Mucosa of stomach (tissue), 1 donor: ENCODE results near the gene RERG.

Source experiments
- H3K27me3 ChIP-seq: one replicate; pipeline ENCODE4 v1.7.0; 2013; ENCODE audit warnings: mild to moderate bottlenecking, low read length; ENCODE audit not compliant: control insufficient read depth, insufficient read depth
- H3K36me3 ChIP-seq: one replicate; pipeline ENCODE4 v1.7.0; 2013; ENCODE audit warnings: low read length; ENCODE audit not compliant: control insufficient read depth, insufficient read depth
- H3K4me1 ChIP-seq: one replicate; pipeline ENCODE4 v1.7.0; 2013; ENCODE audit warnings: mild to moderate bottlenecking, low read length; ENCODE audit not compliant: control insufficient read depth, insufficient read depth
- H3K4me3 ChIP-seq: one replicate; pipeline ENCODE4 v1.7.0; 2013; ENCODE audit warnings: low read length
- H3K9ac ChIP-seq: one replicate; pipeline ENCODE4 v1.7.0; 2013; ENCODE audit warnings: mild to moderate bottlenecking, low read length, moderate library complexity
- H3K9me3 ChIP-seq: one replicate; pipeline ENCODE4 v1.7.0; 2013; ENCODE audit warnings: mild to moderate bottlenecking, low read length, moderate library complexity; ENCODE audit not compliant: control insufficient read depth
- donor health status: Pancreatic carcinoma.

Gene RERG

DNA sequence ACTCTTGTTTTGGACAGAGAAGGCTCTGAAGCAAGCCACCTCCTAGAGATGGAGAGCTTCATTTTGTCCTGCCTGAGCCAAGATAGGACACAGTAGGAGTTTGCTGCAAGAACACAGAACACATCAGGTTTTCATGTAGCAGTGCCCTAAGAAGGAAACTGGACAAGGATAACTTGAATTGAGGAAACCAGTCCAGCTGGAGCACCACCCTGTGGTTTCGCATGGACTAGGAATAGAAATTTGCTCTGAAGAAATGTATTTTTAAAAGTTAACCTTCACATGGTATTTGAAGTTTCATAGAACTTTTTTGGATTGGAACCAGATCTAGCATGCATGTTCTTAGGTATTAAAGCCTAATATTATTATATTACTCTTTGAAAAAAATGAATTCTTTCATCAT lies 68.8 kb downstream of the RERG start:
- H3K9me3 ChIP-seq = no peaks in the 10 kb centered on the region
- no peaks in the 10 kb centered on the region for H3K27me3 ChIP-seq
- no peak overlapping the region for H3K9ac ChIP-seq
- no peaks in the 10 kb centered on the region for H3K36me3 ChIP-seq
- peaks cover 24% of the 10 kb centered on the region for H3K4me1 ChIP-seq
- no peak overlapping the region for H3K4me3 ChIP-seq

GRCh38 chr12:15151161-15152091 lies 69.8 kb downstream of the RERG start:
- Histone ChIP-seq H3K36me3 (no peaks in the 10 kb centered on the region), H3K9me3 (no peaks in the 10 kb centered on the region), H3K9ac (no peak overlapping the region), H3K27me3 (no peaks in the 10 kb centered on the region), H3K4me1 (peaks cover 27% of the 10 kb centered on the region), H3K4me3 (no peak overlapping the region)

- Histone ChIP-seq H3K36me3 (no peaks in the 10 kb centered on the region), H3K9me3 (no peaks in the 10 kb centered on the region), H3K9ac (no peak overlapping the region), H3K4me1 (peaks cover 4% of the 10 kb centered on the region), H3K4me3 (no peak overlapping the region), H3K27me3 (no peaks in the 10 kb centered on the region)
These were observed 74.6 kb downstream of the RERG start for GRCh38 chr12:15146585-15146984.

DNA sequence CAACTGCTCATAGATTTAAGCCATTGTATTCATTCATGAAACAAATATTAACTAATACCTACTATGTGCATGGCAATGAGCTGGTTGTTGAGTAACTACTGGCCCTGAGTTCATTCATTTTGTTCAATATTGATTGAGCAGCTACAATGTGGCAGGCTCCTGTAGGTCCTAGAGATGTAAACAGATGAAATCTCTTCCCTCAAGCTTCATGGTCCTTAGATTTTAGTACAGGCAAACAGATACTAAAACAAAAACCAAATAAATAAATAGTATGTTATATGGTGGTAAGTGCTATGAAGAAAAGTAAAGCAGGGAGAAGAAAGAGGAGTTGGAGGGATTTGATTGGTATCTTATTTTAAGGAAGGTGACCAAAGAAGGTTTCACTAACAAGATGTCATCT lies 77.8 kb downstream of the RERG start:
- no peaks in the 10 kb centered on the region for H3K9me3 ChIP-seq
- peaks cover 4% of the 10 kb centered on the region for H3K4me1 ChIP-seq
- no peak overlapping the region for H3K4me3 ChIP-seq

DNA sequence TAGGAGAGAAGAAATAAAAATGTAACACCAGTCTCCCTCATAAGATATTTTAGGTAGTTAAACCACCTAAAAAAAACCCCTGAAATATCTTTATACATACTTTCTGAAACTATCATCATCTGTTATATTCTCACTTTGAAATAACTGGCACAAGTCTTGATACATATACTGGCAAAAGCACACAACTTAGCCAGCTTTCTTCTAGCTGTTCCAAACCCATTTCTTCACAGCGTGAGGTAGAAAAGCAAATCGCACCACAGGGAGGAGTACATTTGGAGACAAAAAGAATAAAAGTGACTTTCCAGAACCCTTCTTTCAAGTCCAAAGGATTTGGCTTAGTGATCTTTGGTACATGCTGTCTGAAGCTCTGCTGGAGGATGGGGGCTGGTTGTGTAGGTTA lies 78.5 kb downstream of the RERG start:
- Histone ChIP-seq H3K4me3 (no peak overlapping the region), H3K27me3 (no peaks in the 10 kb centered on the region), H3K36me3 (no peaks in the 10 kb centered on the region), H3K9me3 (no peaks in the 10 kb centered on the region), H3K9ac (no peak overlapping the region), H3K4me1 (peaks cover 4% of the 10 kb centered on the region)

More for the DNA sequence above, 77.8 kb downstream of the RERG start:
- Histone ChIP-seq H3K27me3 (no peaks in the 10 kb centered on the region), H3K9ac (no peak overlapping the region), H3K36me3 (no peaks in the 10 kb centered on the region)

DNA sequence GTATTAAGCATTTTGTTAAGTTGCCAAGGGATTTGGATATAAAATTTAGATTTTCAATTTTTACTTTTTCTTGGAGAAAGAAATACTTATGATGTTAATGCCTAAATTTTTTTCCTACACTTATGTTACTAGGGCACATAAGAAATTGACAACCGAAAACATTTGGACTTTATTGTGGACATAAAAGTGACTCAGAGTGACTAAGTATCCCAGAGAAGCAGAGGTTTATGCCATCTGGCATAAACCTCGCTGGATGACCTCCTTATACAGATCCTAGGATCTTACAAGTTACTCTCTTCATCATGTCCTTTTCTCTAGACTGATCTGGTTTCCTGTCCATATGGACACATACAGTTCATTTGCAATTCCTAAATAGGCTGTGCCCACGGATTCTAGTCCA lies 89.8 kb downstream of the RERG start:
- no peak overlapping the region for H3K4me3 ChIP-seq
- H3K9me3 ChIP-seq = no peaks in the 10 kb centered on the region
- H3K4me1 ChIP-seq = no peaks in the 10 kb centered on the region
- no peak overlapping the region for H3K9ac ChIP-seq
- H3K27me3 ChIP-seq = no peaks in the 10 kb centered on the region
- no peaks in the 10 kb centered on the region for H3K36me3 ChIP-seq

DNA sequence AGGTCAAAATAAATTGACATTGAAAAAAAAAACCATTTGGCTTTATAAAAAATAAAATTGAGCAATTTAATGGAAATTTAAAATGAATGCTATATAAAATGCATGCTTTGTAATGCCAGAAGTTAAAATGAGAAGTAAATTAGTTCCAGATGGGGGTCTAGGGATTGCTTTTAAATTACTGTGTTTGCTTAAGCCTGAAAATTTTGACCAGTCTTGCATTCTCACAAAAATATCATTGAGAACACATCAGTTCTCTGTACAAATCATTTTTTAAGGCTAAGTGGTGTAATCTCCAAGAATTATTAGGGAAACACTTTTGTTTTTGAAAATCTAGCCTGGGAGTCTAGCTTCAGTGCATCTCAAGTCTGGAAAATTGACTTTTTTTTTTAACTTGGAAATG lies 90.7 kb downstream of the RERG start:
- no peaks in the 10 kb centered on the region for H3K36me3 ChIP-seq
- no peak overlapping the region for H3K4me3 ChIP-seq
- no peaks in the 10 kb centered on the region for H3K9me3 ChIP-seq
- H3K27me3 ChIP-seq = no peaks in the 10 kb centered on the region
- no peak overlapping the region for H3K9ac ChIP-seq
- H3K4me1 ChIP-seq = no peaks in the 10 kb centered on the region

GRCh38 chr12:15123401-15123800 lies 97.8 kb downstream of the RERG start:
- Histone ChIP-seq H3K27me3 (no peaks in the 10 kb centered on the region), H3K4me1 (no peaks in the 10 kb centered on the region), H3K4me3 (no peak overlapping the region), H3K36me3 (no peaks in the 10 kb centered on the region), H3K9me3 (no peaks in the 10 kb centered on the region), H3K9ac (no peak overlapping the region)

GRCh38 chr12:15122344-15122743 lies 98.9 kb downstream of the RERG start:
- no peaks in the 10 kb centered on the region for H3K36me3 ChIP-seq
- no peak overlapping the region for H3K4me3 ChIP-seq

DNA sequence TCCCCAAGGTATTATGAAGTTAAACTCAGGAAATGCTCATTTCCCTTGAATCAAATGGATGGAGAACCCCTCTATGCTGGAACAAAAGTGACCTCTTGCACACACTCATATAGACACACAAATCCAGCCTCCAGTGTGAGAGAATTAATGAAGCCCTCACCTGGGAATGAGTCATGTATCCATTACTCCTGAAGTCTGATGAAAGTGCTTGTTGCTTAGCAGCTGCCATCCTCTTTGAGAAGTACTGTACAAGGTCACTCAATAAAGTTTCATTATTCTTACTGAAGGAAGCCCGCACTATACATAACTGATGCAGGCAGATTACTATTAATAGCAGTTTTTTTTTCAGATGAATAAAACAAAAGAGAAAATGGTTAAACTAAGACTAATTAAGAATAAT lies 102.3 kb downstream of the RERG start:
- Histone ChIP-seq H3K27me3 (no peaks in the 10 kb centered on the region), H3K36me3 (no peaks in the 10 kb centered on the region), H3K9ac (no peak overlapping the region), H3K4me3 (no peak overlapping the region), H3K9me3 (no peaks in the 10 kb centered on the region), H3K4me1 (no peaks in the 10 kb centered on the region)

More at GRCh38 chr12:15122344-15122743, 98.9 kb downstream of the RERG start:
- Histone ChIP-seq H3K27me3 (no peaks in the 10 kb centered on the region), H3K9ac (no peak overlapping the region), H3K9me3 (no peaks in the 10 kb centered on the region), H3K4me1 (no peaks in the 10 kb centered on the region)

DNA sequence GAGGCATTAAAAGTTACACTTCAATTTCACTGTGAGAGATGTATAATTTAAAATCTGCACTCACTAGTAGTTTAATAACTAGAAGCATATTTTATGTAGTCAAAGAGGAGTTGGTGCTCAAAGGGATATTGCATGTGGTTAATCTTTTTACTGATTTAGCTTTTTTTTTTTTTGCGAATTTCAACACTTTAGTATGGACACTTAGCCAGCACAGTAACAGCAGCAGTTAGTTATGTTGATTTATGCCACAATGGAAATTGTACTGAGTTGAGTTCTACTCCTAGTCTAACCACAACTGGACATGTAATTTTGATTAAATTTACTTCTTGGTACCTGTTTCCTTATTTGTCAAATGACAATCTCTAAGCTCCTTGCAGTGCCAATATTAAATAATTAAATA lies 104.2 kb downstream of the RERG start:
- Histone ChIP-seq H3K4me3 (no peak overlapping the region), H3K4me1 (no peaks in the 10 kb centered on the region), H3K9me3 (no peaks in the 10 kb centered on the region), H3K36me3 (no peaks in the 10 kb centered on the region), H3K9ac (no peak overlapping the region), H3K27me3 (no peaks in the 10 kb centered on the region)

DNA sequence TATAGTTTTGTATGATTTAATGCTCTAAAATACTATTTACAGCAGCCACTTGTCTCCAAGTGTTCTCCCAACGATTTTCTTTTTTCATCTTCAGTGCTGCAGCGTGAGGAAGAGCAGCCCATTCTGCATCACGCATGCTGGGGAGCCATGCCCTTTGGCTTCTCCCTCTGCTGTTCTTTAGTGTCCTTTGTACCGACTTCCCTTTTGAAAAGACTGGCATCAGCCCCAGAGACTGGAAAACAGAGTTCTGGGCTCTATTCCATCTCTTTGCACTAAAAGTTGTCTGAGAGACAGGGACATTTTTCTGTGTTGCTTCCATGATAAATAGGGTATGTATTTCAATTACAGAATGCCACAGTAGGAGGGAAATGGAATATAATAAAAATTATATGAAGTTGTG lies 105.1 kb downstream of the RERG start:
- Histone ChIP-seq H3K36me3 (no peaks in the 10 kb centered on the region), H3K4me3 (no peak overlapping the region)

More for the DNA sequence above, 105.1 kb downstream of the RERG start:
- H3K27me3 ChIP-seq = no peaks in the 10 kb centered on the region
- H3K9ac ChIP-seq = no peak overlapping the region
- H3K4me1 ChIP-seq = no peaks in the 10 kb centered on the region
- no peaks in the 10 kb centered on the region for H3K9me3 ChIP-seq
